Neuronal stem cell (in vitro differentiated cells): ENCODE measurements around the gene OR51S1.

ENCODE experiments used
- DNase-seq: peaks from one replicate; pipeline ENCODE4 v3.0.0-alpha.2; 2013; ENCODE audit warnings: low spot score
- H2AFZ ChIP-seq: one replicate; pipeline ENCODE4 v1.6.1; 2013; ENCODE audit warnings: mild to moderate bottlenecking, low read length, inconsistent platforms
- H2AK5ac ChIP-seq: 2 replicates; pipeline ENCODE4 v1.6.1; 2013; ENCODE audit warnings: low read depth, mild to moderate bottlenecking, inconsistent platforms, low read length, moderate library complexity, mixed read lengths
- H2BK120ac ChIP-seq: 2 replicates; pipeline ENCODE4 v1.6.1; 2013; ENCODE audit warnings: low read depth, mild to moderate bottlenecking, inconsistent platforms, low read length, moderate library complexity, mixed read lengths
- H2BK12ac ChIP-seq: one replicate; pipeline ENCODE4 v1.6.1; 2013; ENCODE audit warnings: low read length, inconsistent platforms
- H2BK15ac ChIP-seq: 2 replicates; pipeline ENCODE4 v1.6.1; 2013; ENCODE audit warnings: mild to moderate bottlenecking, low read length, inconsistent platforms, mixed read lengths
- H2BK5ac ChIP-seq: one replicate; pipeline ENCODE4 v1.6.1; 2013; ENCODE audit warnings: inconsistent platforms, mild to moderate bottlenecking, low read length, moderate library complexity
- H3K14ac ChIP-seq: one replicate; pipeline ENCODE4 v1.6.1; 2013; ENCODE audit warnings: low read length, inconsistent platforms
- H3K18ac ChIP-seq: 2 replicates; pipeline ENCODE4 v1.6.1; 2013; ENCODE audit warnings: low read length, inconsistent platforms
- H3K23ac ChIP-seq: 2 replicates; pipeline ENCODE4 v1.6.1; 2013; ENCODE audit warnings: low read depth, mild to moderate bottlenecking, mixed read lengths, low read length, inconsistent platforms; ENCODE audit not compliant: poor library complexity
- H3K27ac ChIP-seq: replicated peaks from 3 replicates; pipeline ENCODE4 v1.5.1; 2013; ENCODE audit warnings: low read length, inconsistent platforms
- H3K27me3 ChIP-seq, 3 experiments: 2 replicates each; pipeline ENCODE4 v1.6.1; 2013; ENCODE audit warnings: low read length in 3 of 3, mild to moderate bottlenecking in 2 of 3, inconsistent platforms in 1 of 3, low read depth in 1 of 3, mixed read lengths in 1 of 3, moderate library complexity in 1 of 3; ENCODE audit not compliant: control insufficient read depth in 3 of 3, insufficient read depth in 3 of 3
- H3K36me3 ChIP-seq, 2 donors: replicated peaks in 1 of 2; 2 replicates each; pipeline ENCODE4 v1.6.1; 2013; ENCODE audit warnings: low read length in 2 of 2; ENCODE audit not compliant: control insufficient read depth in 2 of 2, insufficient read depth in 2 of 2
- H3K4ac ChIP-seq: 2 replicates; pipeline ENCODE4 v1.6.1; 2013; ENCODE audit warnings: inconsistent platforms, mild to moderate bottlenecking, low read length, moderate library complexity
- H3K4me1 ChIP-seq, 2 donors: 1 replicate in 1 of 2; 2 replicates in 1 of 2; pipeline ENCODE4 v1.6.1; 2013; ENCODE audit warnings: low read length in 2 of 2, low read depth in 1 of 2; ENCODE audit not compliant: control insufficient read depth in 2 of 2, insufficient read depth in 1 of 2
- H3K4me2 ChIP-seq: one replicate; pipeline ENCODE4 v1.6.1; 2013; ENCODE audit warnings: mild to moderate bottlenecking, low read length, inconsistent platforms; ENCODE audit not compliant: insufficient read depth, poor library complexity, severe bottlenecking
- H3K4me3 ChIP-seq, 2 donors: 2 replicates each; pipeline ENCODE4 v1.5.1; 2013; ENCODE audit warnings: low read length in 2 of 2, mild to moderate bottlenecking in 2 of 2, inconsistent platforms in 1 of 2, moderate library complexity in 1 of 2
- H3K79me1 ChIP-seq: one replicate; pipeline ENCODE4 v1.6.1; 2013; ENCODE audit warnings: low read depth, mild to moderate bottlenecking, inconsistent platforms, low read length, moderate library complexity
- H3K9ac ChIP-seq: one replicate; pipeline ENCODE4 v1.6.1; 2013; ENCODE audit warnings: mild to moderate bottlenecking, low read depth, low read length, inconsistent platforms; ENCODE audit not compliant: poor library complexity
- H3K9me3 ChIP-seq, 2 donors: replicated peaks in 1 of 2; 2 replicates each; pipeline versions ENCODE3 to v1.6.1; 2013; ENCODE audit warnings: low read length in 2 of 2, mild to moderate bottlenecking in 2 of 2, inconsistent platforms in 1 of 2, low read depth in 1 of 2, mixed read lengths in 1 of 2, moderate library complexity in 1 of 2; ENCODE audit not compliant: control insufficient read depth in 2 of 2, insufficient read depth in 1 of 2
- H4K8ac ChIP-seq: one replicate; pipeline ENCODE4 v1.6.1; 2013; ENCODE audit warnings: low read depth, mild to moderate bottlenecking, inconsistent platforms, low read length, moderate library complexity
- H4K91ac ChIP-seq: one replicate; pipeline ENCODE4 v1.6.1; 2013; ENCODE audit warnings: low read length, low read depth, mild to moderate bottlenecking, inconsistent platforms; ENCODE audit not compliant: poor library complexity
- WGBS, 2 donors: extraction: QIAGEN DNeasy Blood & Tissue Kit; methylation state at CpG; one replicate each; pipeline ENCODE4 v1.1.7; 2013; ENCODE audit warnings: missing lambda C conversion rate in 2 of 2, mixed read lengths in 1 of 2; ENCODE audit not compliant: insufficient read length in 2 of 2, insufficient replicate concordance in 1 of 2; ENCODE audit errors: extremely low coverage in 2 of 2; 5-methylcytosine and 5-hydroxymethylcytosine counted together

The OR51S1 gene

DNA sequence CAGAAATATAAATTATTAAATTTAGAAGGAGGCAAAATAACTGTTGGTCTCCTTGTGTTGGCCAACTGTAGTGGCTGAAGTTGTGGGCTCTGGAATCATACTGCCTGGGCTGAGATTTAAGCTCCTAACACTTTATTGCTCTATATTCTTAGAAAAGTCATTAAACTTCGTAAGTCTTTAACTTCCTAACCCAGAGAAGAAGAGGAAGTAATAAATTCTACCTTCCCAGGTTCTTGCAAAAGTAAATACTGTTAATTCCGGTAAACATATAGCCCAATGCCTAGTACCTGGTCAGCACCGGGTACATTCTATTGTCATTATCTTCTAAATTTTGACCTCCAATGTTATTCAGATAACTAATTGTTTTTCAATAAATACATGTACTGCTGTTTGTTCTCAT is 37.2 kb upstream of the OR51S1 start:
- Histone ChIP-seq H3K36me3 (no peaks in the 10 kb centered on the region), H3K27me3 (no peaks in the 10 kb centered on the region), H2BK15ac (no peak overlapping the region), H4K91ac (no peak overlapping the region), H2AK5ac (no peak overlapping the region), H3K9ac (no peak overlapping the region), H3K4me3 (no peak overlapping the region), H3K4me2 (no peak overlapping the region), H2BK12ac (no peak overlapping the region), H4K8ac (no peak overlapping the region), H3K27ac (no peak overlapping the region), H3K4me1 (no peaks in the 10 kb centered on the region), H3K14ac (no peak overlapping the region), H3K23ac (no peak overlapping the region), H3K9me3 (no peaks in the 10 kb centered on the region), H3K4ac (no peak overlapping the region), H2BK5ac (no peak overlapping the region), H2AFZ (no peak overlapping the region), H2BK120ac (no peak overlapping the region), H3K79me1 (no peaks in the 10 kb centered on the region), H3K18ac (no peak overlapping the region)
- WGBS, 2 donors = no CpG with 5 or more reads among the region's 3 CpGs
- no peak for DNase-seq

DNA sequence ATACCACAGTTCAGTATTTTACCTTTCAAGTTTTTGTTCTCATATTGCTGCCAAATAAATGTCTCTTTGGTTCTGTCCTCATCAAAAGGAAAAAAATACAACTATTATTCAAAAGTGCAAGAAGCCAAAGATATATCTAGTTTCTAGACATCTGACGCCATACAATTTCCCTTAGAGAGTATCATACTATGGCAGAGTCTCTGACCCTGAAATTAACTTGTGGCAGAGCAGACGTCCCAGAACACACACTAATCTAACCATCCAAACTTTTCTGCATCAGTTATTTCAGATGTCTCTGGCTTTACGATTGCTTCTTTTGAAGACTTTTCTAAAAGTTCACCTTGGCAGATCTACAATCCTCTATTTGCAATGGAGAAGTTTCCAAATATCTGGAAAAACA is 35.4 kb upstream of the OR51S1 start:
- Histone ChIP-seq H3K9me3 (no peaks in the 10 kb centered on the region), H2BK5ac (no peak overlapping the region), H4K91ac (no peak overlapping the region), H3K4me1 (no peaks in the 10 kb centered on the region), H2AFZ (no peak overlapping the region), H2BK12ac (no peak overlapping the region), H3K18ac (no peak overlapping the region), H3K4ac (no peak overlapping the region), H3K23ac (no peak overlapping the region), H3K4me2 (no peak overlapping the region), H3K36me3 (no peaks in the 10 kb centered on the region), H4K8ac (no peak overlapping the region), H3K27me3 (no peaks in the 10 kb centered on the region), H3K4me3 (no peak overlapping the region), H3K14ac (no peak overlapping the region), H3K79me1 (no peaks in the 10 kb centered on the region), H2BK15ac (no peak overlapping the region), H2AK5ac (no peak overlapping the region), H3K9ac (no peak overlapping the region), H2BK120ac (no peak overlapping the region), H3K27ac (no peak overlapping the region)
- no peak for DNase-seq
- no CpG with 5 or more reads among the region's 3 CpGs for WGBS, 2 donors

DNA sequence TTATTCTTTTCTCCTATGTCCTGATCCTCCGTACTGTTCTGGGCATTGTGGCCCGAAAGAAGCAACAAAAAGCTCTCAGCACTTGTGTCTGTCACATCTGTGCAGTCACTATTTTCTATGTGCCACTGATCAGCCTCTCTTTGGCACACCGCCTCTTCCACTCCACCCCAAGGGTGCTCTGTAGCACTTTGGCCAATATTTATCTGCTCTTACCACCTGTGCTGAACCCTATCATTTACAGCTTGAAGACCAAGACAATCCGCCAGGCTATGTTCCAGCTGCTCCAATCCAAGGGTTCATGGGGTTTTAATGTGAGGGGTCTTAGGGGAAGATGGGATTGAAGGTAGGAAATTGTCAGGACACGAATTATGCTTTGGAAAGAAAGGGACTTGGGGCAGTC is 33.5 kb upstream of the OR51S1 start:
- Histone ChIP-seq H2AFZ (no peak overlapping the region), H3K36me3 (no peaks in the 10 kb centered on the region), H3K9ac (no peak overlapping the region), H3K27ac (no peak overlapping the region), H4K91ac (no peak overlapping the region), H2BK120ac (no peak overlapping the region), H2BK12ac (no peak overlapping the region), H3K9me3 (no peaks in the 10 kb centered on the region), H2AK5ac (no peak overlapping the region), H3K79me1 (no peaks in the 10 kb centered on the region), H3K4ac (no peak overlapping the region), H4K8ac (no peak overlapping the region), H3K4me1 (no peaks in the 10 kb centered on the region), H2BK5ac (no peak overlapping the region), H2BK15ac (no peak overlapping the region), H3K4me3 (peak overlapping the region in 1 of 2 donors; percentile 2), H3K14ac (no peak overlapping the region), H3K23ac (no peak overlapping the region), H3K18ac (no peak overlapping the region), H3K4me2 (no peak overlapping the region), H3K27me3 (no peaks in the 10 kb centered on the region)
- no peak for DNase-seq
- WGBS, 2 donors = no CpG with 5 or more reads among the region's 5 CpGs

DNA sequence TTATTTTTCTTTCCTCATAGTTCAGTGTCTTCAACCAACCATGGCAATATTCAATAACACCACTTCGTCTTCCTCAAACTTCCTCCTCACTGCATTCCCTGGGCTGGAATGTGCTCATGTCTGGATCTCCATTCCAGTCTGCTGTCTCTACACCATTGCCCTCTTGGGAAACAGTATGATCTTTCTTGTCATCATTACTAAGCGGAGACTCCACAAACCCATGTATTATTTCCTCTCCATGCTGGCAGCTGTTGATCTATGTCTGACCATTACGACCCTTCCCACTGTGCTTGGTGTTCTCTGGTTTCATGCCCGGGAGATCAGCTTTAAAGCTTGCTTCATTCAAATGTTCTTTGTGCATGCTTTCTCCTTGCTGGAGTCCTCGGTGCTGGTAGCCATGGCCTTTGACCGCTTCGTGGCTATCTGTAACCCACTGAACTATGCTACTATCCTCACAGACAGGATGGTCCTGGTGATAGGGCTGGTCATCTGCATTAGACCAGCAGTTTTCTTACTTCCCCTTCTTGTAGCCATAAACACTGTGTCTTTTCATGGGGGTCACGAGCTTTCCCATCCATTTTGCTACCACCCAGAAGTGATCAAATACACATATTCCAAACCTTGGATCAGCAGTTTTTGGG is 33.0 kb upstream of the OR51S1 start, which contains the start of gene OR51T1:
OR51T1 (plus strand) TSS at position 41 of the 641 bp plus-strand sequence; CDS start at position 41, 0 bp downstream.
- DNase-seq = no peak
- no peak within 1 kb of the TSS for H3K14ac ChIP-seq
- no peak within 1 kb of the TSS for H3K4me2 ChIP-seq
- H4K8ac ChIP-seq = no peak within 1 kb of the TSS
- H2AFZ ChIP-seq = no peak within 1 kb of the TSS
- no peak within 1 kb of the TSS for H2BK5ac ChIP-seq
- H3K9me3 ChIP-seq = no peaks in the 10 kb centered on the region
- WGBS, 2 donors = no CpG with 5 or more reads among the region's 8 CpGs
- no peak within 1 kb of the TSS for H3K9ac ChIP-seq
- H2AK5ac ChIP-seq = no peak within 1 kb of the TSS
- H2BK12ac ChIP-seq = no peak within 1 kb of the TSS
- no peaks in the 10 kb centered on the region for H3K4me1 ChIP-seq
- H2BK120ac ChIP-seq = no peak within 1 kb of the TSS
- H3K27ac ChIP-seq = no peak within 1 kb of the TSS
- H3K4ac ChIP-seq = no peak within 1 kb of the TSS
- H3K36me3 ChIP-seq = no peaks in the 10 kb centered on the region
- no peaks in the 10 kb centered on the region for H3K27me3 ChIP-seq
- H3K79me1 ChIP-seq = no peaks in the 10 kb centered on the region
- H4K91ac ChIP-seq = no peak within 1 kb of the TSS
- H3K18ac ChIP-seq = no peak within 1 kb of the TSS
- peak within 1 kb of the TSS in 1 of 2 donors; percentile 2 for H3K4me3 ChIP-seq
- no peak within 1 kb of the TSS for H2BK15ac ChIP-seq
- no peak within 1 kb of the TSS for H3K23ac ChIP-seq
